ENCODE measurements around the gene KRT77.

Gene KRT77

GRCh38 chr12:52689936-52690335 is 13.4 kb downstream of the KRT77 start:
- Histone ChIP-seq H3K23ac (ENCODE audit: low read depth, low read length, poor library complexity) (no peak overlapping the region), H3K27ac (replicated peaks; ENCODE audit: low read length) (no peak overlapping the region), H2BK12ac (ENCODE audit: low read length) (no peak overlapping the region), H3K14ac (ENCODE audit: low read length) (no peak overlapping the region), H3K36me3 (replicated peaks in 1 of 2; ENCODE audit: control insufficient read depth in 2 of 2, insufficient read depth in 2 of 2, low read length in 2 of 2) (no peaks in the 10 kb centered on the region), H4K91ac (ENCODE audit: low read depth, low read length, poor library complexity) (no peak overlapping the region), H2AFZ (ENCODE audit: low read length) (no peak overlapping the region), H3K4me2 (ENCODE audit: insufficient read depth, low read length, poor library complexity, severe bottlenecking) (no peak overlapping the region), H2BK15ac (ENCODE audit: low read length) (no peak overlapping the region), H2BK120ac (ENCODE audit: low read depth, low read length) (no peak overlapping the region), H3K79me1 (ENCODE audit: low read depth, low read length) (no peaks in the 10 kb centered on the region), H2AK5ac (ENCODE audit: low read depth, low read length) (no peak overlapping the region), H3K27me3 (ENCODE audit: control insufficient read depth in 3 of 3, insufficient read depth in 3 of 3, low read depth in 1 of 3, low read length in 3 of 3) (peaks cover 0 to 48% (median 10%) of the 10 kb centered on the region in 3 experiments), H4K8ac (ENCODE audit: low read depth, low read length) (no peak overlapping the region), H3K4me3 (ENCODE audit: low read length in 2 of 2) (no peak overlapping the region), H2BK5ac (ENCODE audit: low read length) (no peak overlapping the region), H3K4ac (ENCODE audit: low read length) (no peak overlapping the region), H3K9me3 (replicated peaks in 1 of 2; ENCODE audit: control insufficient read depth in 2 of 2, insufficient read depth in 1 of 2, low read depth in 1 of 2, low read length in 2 of 2) (no peaks in the 10 kb centered on the region), H3K18ac (ENCODE audit: low read length) (no peak overlapping the region), H3K9ac (ENCODE audit: low read depth, low read length, poor library complexity) (no peak overlapping the region), H3K4me1 (ENCODE audit: control insufficient read depth in 2 of 2, insufficient read depth in 1 of 2, low read depth in 1 of 2, low read length in 2 of 2) (peaks cover 0 to 13% of the 10 kb centered on the region in 2 donors)
- WGBS, 2 donors (ENCODE audit: extremely low coverage in 2 of 2, insufficient read length in 2 of 2, insufficient replicate concordance in 1 of 2) = no CpG with 5 or more reads among the region's 1 CpG
- DNase-seq (ENCODE audit: low spot score) = no peak

- no peak overlapping the region for H2AFZ ChIP-seq (ENCODE audit: low read length)
- no peak overlapping the region for H2BK15ac ChIP-seq (ENCODE audit: low read length)
- H2BK120ac ChIP-seq (ENCODE audit: low read depth, low read length) = no peak overlapping the region
- no peak overlapping the region for H3K4me2 ChIP-seq (ENCODE audit: insufficient read depth, low read length, poor library complexity, severe bottlenecking)
- H4K8ac ChIP-seq (ENCODE audit: low read depth, low read length) = no peak overlapping the region
- H3K9me3 ChIP-seq (replicated peaks in 1 of 2; ENCODE audit: control insufficient read depth in 2 of 2, insufficient read depth in 1 of 2, low read depth in 1 of 2, low read length in 2 of 2) = no peaks in the 10 kb centered on the region
- peaks cover 0 to 48% (median 10%) of the 10 kb centered on the region in 3 experiments for H3K27me3 ChIP-seq (ENCODE audit: control insufficient read depth in 3 of 3, insufficient read depth in 3 of 3, low read depth in 1 of 3, low read length in 3 of 3)
- no peaks in the 10 kb centered on the region for H3K36me3 ChIP-seq (replicated peaks in 1 of 2; ENCODE audit: control insufficient read depth in 2 of 2, insufficient read depth in 2 of 2, low read length in 2 of 2)
- no peak overlapping the region for H2BK5ac ChIP-seq (ENCODE audit: low read length)
- H3K9ac ChIP-seq (ENCODE audit: low read depth, low read length, poor library complexity) = no peak overlapping the region
- H3K79me1 ChIP-seq (ENCODE audit: low read depth, low read length) = no peaks in the 10 kb centered on the region
- no peak overlapping the region for H3K4ac ChIP-seq (ENCODE audit: low read length)
- H3K14ac ChIP-seq (ENCODE audit: low read length) = no peak overlapping the region
- no peak for DNase-seq (ENCODE audit: low spot score)
- H3K27ac ChIP-seq (replicated peaks; ENCODE audit: low read length) = no peak overlapping the region
- no peak overlapping the region for H2AK5ac ChIP-seq (ENCODE audit: low read depth, low read length)
- no peak overlapping the region for H3K23ac ChIP-seq (ENCODE audit: low read depth, low read length, poor library complexity)
- H4K91ac ChIP-seq (ENCODE audit: low read depth, low read length, poor library complexity) = no peak overlapping the region
- no peak overlapping the region for H2BK12ac ChIP-seq (ENCODE audit: low read length)
- no peak overlapping the region for H3K18ac ChIP-seq (ENCODE audit: low read length)
- no peak overlapping the region for H3K4me3 ChIP-seq (ENCODE audit: low read length in 2 of 2)
- H3K4me1 ChIP-seq (ENCODE audit: control insufficient read depth in 2 of 2, insufficient read depth in 1 of 2, low read depth in 1 of 2, low read length in 2 of 2) = peaks cover 0 to 18% of the 10 kb centered on the region in 2 donors
These were observed 14.1 kb downstream of the KRT77 start for GRCh38 chr12:52689239-52689638.

- Histone ChIP-seq H3K36me3 (replicated peaks in 1 of 2; ENCODE audit: control insufficient read depth in 2 of 2, insufficient read depth in 2 of 2, low read length in 2 of 2) (no peaks in the 10 kb centered on the region), H3K23ac (ENCODE audit: low read depth, low read length, poor library complexity) (no peak overlapping the region), H3K9me3 (replicated peaks in 1 of 2; ENCODE audit: control insufficient read depth in 2 of 2, insufficient read depth in 1 of 2, low read depth in 1 of 2, low read length in 2 of 2) (no peaks in the 10 kb centered on the region), H2BK120ac (ENCODE audit: low read depth, low read length) (no peak overlapping the region), H3K4me2 (ENCODE audit: insufficient read depth, low read length, poor library complexity, severe bottlenecking) (no peak overlapping the region), H4K8ac (ENCODE audit: low read depth, low read length) (no peak overlapping the region), H3K4me3 (ENCODE audit: low read length in 2 of 2) (no peak overlapping the region), H3K14ac (ENCODE audit: low read length) (no peak overlapping the region), H2BK12ac (ENCODE audit: low read length) (no peak overlapping the region), H3K4ac (ENCODE audit: low read length) (no peak overlapping the region), H3K27ac (replicated peaks; ENCODE audit: low read length) (no peak overlapping the region), H2BK15ac (ENCODE audit: low read length) (no peak overlapping the region), H3K18ac (ENCODE audit: low read length) (no peak overlapping the region), H4K91ac (ENCODE audit: low read depth, low read length, poor library complexity) (no peak overlapping the region), H2BK5ac (ENCODE audit: low read length) (no peak overlapping the region), H3K27me3 (ENCODE audit: control insufficient read depth in 3 of 3, insufficient read depth in 3 of 3, low read depth in 1 of 3, low read length in 3 of 3) (peaks cover 0 to 52% (median 10%) of the 10 kb centered on the region in 3 experiments), H2AK5ac (ENCODE audit: low read depth, low read length) (no peak overlapping the region), H3K79me1 (ENCODE audit: low read depth, low read length) (no peaks in the 10 kb centered on the region), H3K9ac (ENCODE audit: low read depth, low read length, poor library complexity) (no peak overlapping the region), H2AFZ (ENCODE audit: low read length) (no peak overlapping the region), H3K4me1 (ENCODE audit: control insufficient read depth in 2 of 2, insufficient read depth in 1 of 2, low read depth in 1 of 2, low read length in 2 of 2) (peaks cover 0 to 19% of the 10 kb centered on the region in 2 donors)
- no peak for DNase-seq (ENCODE audit: low spot score)
- no CpG with 5 or more reads among the region's 2 CpGs for WGBS, 2 donors (ENCODE audit: extremely low coverage in 2 of 2, insufficient read length in 2 of 2, insufficient replicate concordance in 1 of 2)
These were observed 14.8 kb downstream of the KRT77 start for GRCh38 chr12:52688481-52688880.

GRCh38 chr12:52687497-52688385 is 15.6 kb downstream of the KRT77 start:
- WGBS, 2 donors (ENCODE audit: extremely low coverage in 2 of 2, insufficient read length in 2 of 2, insufficient replicate concordance in 1 of 2) = no CpG with 5 or more reads among the region's 8 CpGs
- Histone ChIP-seq H3K27me3 (ENCODE audit: control insufficient read depth in 3 of 3, insufficient read depth in 3 of 3, low read depth in 1 of 3, low read length in 3 of 3) (peaks cover 0 to 46% (median 10%) of the 10 kb centered on the region in 3 experiments), H3K14ac (ENCODE audit: low read length) (no peak overlapping the region), H3K9me3 (replicated peaks in 1 of 2; ENCODE audit: control insufficient read depth in 2 of 2, insufficient read depth in 1 of 2, low read depth in 1 of 2, low read length in 2 of 2) (no peaks in the 10 kb centered on the region), H3K36me3 (replicated peaks in 1 of 2; ENCODE audit: control insufficient read depth in 2 of 2, insufficient read depth in 2 of 2, low read length in 2 of 2) (no peaks in the 10 kb centered on the region), H3K9ac (ENCODE audit: low read depth, low read length, poor library complexity) (no peak overlapping the region), H2BK15ac (ENCODE audit: low read length) (no peak overlapping the region), H3K4me3 (ENCODE audit: low read length in 2 of 2) (no peak overlapping the region), H3K4me1 (ENCODE audit: control insufficient read depth in 2 of 2, insufficient read depth in 1 of 2, low read depth in 1 of 2, low read length in 2 of 2) (peaks cover 0 to 19% of the 10 kb centered on the region in 2 donors), H2BK120ac (ENCODE audit: low read depth, low read length) (no peak overlapping the region), H3K27ac (replicated peaks; ENCODE audit: low read length) (no peak overlapping the region), H4K91ac (ENCODE audit: low read depth, low read length, poor library complexity) (no peak overlapping the region), H3K4ac (ENCODE audit: low read length) (no peak overlapping the region), H3K18ac (ENCODE audit: low read length) (peak overlapping the region; percentile 56), H4K8ac (ENCODE audit: low read depth, low read length) (no peak overlapping the region), H3K79me1 (ENCODE audit: low read depth, low read length) (no peaks in the 10 kb centered on the region), H3K4me2 (ENCODE audit: insufficient read depth, low read length, poor library complexity, severe bottlenecking) (no peak overlapping the region), H2AK5ac (ENCODE audit: low read depth, low read length) (no peak overlapping the region), H2BK5ac (ENCODE audit: low read length) (no peak overlapping the region), H3K23ac (ENCODE audit: low read depth, low read length, poor library complexity) (peak overlapping the region; percentile 70), H2BK12ac (ENCODE audit: low read length) (no peak overlapping the region), H2AFZ (ENCODE audit: low read length) (no peak overlapping the region)
- DNase-seq (ENCODE audit: low spot score) = no peak

Data from neuronal stem cell (in vitro differentiated cells).